HG03045 (cell line): ENCODE results near the gene DDX27.

Source experiments
- ATAC-seq: cut with Tn5 transposase; IDR thresholded peaks from one replicate; pipeline ENCODE4 v1.9.1; 2021; ENCODE audit warnings: mild to moderate bottlenecking, moderate library complexity; ENCODE audit not compliant: unreplicated experiment

The DDX27 gene

GRCh38 chr20:49287555-49288249 lies 68.5 kb downstream of the DDX27 start:
- ATAC-seq = no peak

GRCh38 chr20:49288250-49288751 lies 69.1 kb downstream of the DDX27 start:
- ATAC-seq = no peak

DNA sequence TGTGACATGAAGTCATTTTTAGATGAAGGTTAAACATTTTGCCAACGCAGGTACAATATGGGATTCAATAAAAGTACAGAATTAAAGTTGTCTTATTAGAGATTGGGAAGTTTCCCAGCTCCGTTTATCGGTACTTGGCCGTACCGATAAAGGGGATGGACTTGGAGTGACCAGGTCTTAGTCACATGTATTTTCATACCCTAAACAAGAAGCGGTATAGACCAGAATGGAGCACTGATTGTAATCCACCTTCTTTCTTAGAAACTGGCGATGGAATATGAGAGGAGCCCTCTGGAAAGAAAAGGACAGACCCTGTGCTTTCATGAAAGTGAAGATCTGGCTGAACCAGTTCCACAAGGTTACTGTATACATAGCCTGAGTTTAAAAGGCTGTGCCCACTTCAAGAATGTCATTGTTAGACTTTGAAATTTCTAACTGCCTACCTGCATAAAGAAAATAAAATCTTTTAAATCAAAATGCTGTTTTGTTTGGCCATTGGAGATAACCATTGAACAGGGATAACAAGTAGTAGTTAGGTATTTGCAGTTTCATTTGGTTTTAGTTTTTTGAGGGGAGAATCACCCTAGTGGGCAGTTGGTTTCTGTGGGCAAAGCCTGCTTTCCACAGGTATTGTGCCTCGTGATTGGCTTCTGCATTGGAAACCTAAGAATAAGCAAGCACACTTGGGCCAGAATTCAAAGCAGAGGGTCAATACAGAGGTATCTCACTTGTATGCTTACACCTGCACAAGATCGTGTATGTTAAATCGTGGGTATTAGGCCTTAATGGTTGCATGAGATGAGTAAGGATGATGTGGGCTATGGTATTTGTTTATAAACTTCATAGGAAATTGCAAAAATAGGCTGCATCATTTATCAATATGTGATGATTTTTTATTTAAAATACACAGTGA lies 69.8 kb downstream of the DDX27 start:
- ATAC-seq = no peak

- ATAC-seq = no peak
Measured at GRCh38 chr20:49290608-49291191, 71.5 kb downstream of the DDX27 start.

DNA sequence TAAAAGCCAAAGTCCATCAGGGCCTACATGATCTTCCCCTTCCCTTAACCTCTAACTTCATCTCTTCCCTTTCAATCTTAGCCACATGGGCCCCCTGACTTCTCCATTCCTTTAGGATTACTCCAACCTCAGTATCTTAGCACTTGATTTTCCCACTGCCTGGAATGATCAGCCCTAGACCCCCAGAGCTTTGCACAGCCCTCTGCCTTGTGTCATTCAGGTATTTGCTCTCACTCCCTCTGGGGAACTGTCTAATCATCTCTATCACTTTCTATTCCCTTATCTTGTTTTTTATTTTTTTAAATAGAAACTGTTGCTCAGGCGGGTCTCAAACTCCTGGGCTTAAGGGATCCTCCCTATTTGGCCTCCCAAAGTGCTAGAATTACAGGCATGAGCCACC lies 72.0 kb downstream of the DDX27 start:
- no peak for ATAC-seq

GRCh38 chr20:49292010-49292409 lies 72.8 kb downstream of the DDX27 start:
- ATAC-seq = no peak

DNA sequence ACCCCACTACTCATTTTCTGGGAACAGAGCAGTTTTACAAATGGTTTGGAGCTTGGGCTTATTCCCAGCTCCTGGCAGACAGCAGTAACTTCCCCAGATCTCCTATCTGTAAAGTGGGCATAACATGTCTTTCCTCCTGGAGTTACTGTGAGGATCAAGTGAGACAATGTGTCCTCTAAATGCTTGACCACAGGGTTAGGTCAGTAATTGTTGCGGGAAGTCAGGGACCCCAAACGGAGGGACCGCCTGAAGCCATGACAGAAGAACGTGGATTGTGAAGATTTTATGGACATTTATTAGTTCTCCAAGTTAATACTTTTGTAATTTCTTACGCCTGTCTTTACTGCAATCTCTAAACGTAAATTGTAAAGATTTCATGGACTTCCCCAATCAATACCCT lies 73.9 kb downstream of the DDX27 start:
- ATAC-seq = no peak
